Panc1 (cell line): ENCODE measurements around the gene FZR1. TPM values are rescaled to one million over a fixed set of nuclear protein-coding genes. Genes with fewer than 3 reads are reported as not detected.
A peak's percentile ranks its signal among the peaks of the same experiment; 100 is the strongest.

ENCODE experiments used
- ATAC-seq: fragments of 200-7000 bp; cut with Tn5 transposase; 2 replicates; pipeline ENCODE4 v1.9.1; 2020; ENCODE audit warnings: mild to moderate bottlenecking, moderate library complexity
- BruUV-seq: library from RNA; stranded (reverse); fragments of 400-500 nt; replicated peaks from 2 replicates; lab custom pipeline; 2021; lab: Mats Ljungman, UMichigan
- CTCF ChIA-PET: fragments of 300-600 bp; sonication (Branson Sonifier 250); formaldehyde crosslinking; loops from one replicate; lab custom pipeline; 2022; ENCODE audit warnings: antibody characterized with exemption; lab: Charles Lee
- POLR2A ChIA-PET: fragments of 300-600 bp; sonication (Branson Sonifier 250); formaldehyde crosslinking; loops from one replicate; lab custom pipeline; 2022; ENCODE audit warnings: antibody characterized with exemption; lab: Charles Lee
- DNase-seq: peaks from one replicate; pipeline ENCODE4 v3.0.0-alpha.2; 2010; ENCODE audit warnings: low read depth, low spot score
- H3K27ac ChIP-seq: 2 replicates; pipeline ENCODE4 v1.5.1; 2011; ENCODE audit warnings: mild to moderate bottlenecking, low read length, inconsistent platforms
- H3K27me3 ChIP-seq: fragments of 200-500 bp; sonication (Bioruptor generic); 2 replicates; pipeline ENCODE4 v1.6.0; 2014; ENCODE audit warnings: low read length, inconsistent platforms; ENCODE audit not compliant: control insufficient read depth, insufficient read depth
- H3K36me3 ChIP-seq: fragments of 200-500 bp; sonication (Bioruptor generic); 2 replicates; pipeline ENCODE4 v1.5.1; 2014; ENCODE audit warnings: inconsistent platforms, mild to moderate bottlenecking, low read length, moderate library complexity; ENCODE audit not compliant: control insufficient read depth, insufficient read depth
- H3K4me1 ChIP-seq: 2 replicates; pipeline ENCODE4 v1.5.1; 2011; ENCODE audit warnings: inconsistent platforms, mild to moderate bottlenecking, low read length, moderate library complexity; ENCODE audit not compliant: control insufficient read depth, insufficient read depth
- H3K4me3 ChIP-seq, 2 experiments: 2 replicates each; pipeline ENCODE4 v1.5.1; 2011 to 2012; ENCODE audit warnings: low read depth in 2 of 2, low read length in 2 of 2, mild to moderate bottlenecking in 2 of 2, inconsistent platforms in 1 of 2, moderate library complexity in 1 of 2
- H3K9me3 ChIP-seq: fragments of 200-500 bp; sonication (Bioruptor generic); 2 replicates; pipeline ENCODE4 v1.5.1; 2014; ENCODE audit warnings: low read depth, mild to moderate bottlenecking, inconsistent platforms, low read length, moderate library complexity; ENCODE audit not compliant: control insufficient read depth, insufficient read depth
- POLR2AphosphoS5 ChIP-seq: IDR thresholded peaks from 2 replicates; pipeline ENCODE4 v1.6.1; 2012; ENCODE audit warnings: mild to moderate bottlenecking, low read depth, low read length, moderate library complexity
- SIN3A ChIP-seq: IDR thresholded peaks from 2 replicates; pipeline ENCODE4 v1.6.1; 2012; ENCODE audit warnings: low read depth, mild to moderate bottlenecking, low read length, moderate library complexity, borderline replicate concordance; ENCODE audit not compliant: insufficient read depth
- TCF7L2 ChIP-seq: IDR thresholded peaks from 2 replicates; pipeline ENCODE4 v1.6.1; 2011; ENCODE audit warnings: mild to moderate bottlenecking, low read depth, low read length, inconsistent platforms
- in situ Hi-C: cut with HindIII; loops from 2 replicates; pipeline ENCODE4 v1.10.0; 2016; ENCODE audit warnings: low sequenced_read_pairs, low pct_unique_long_range_greater_than_20kb
- intact Hi-C: fragments of 100-400 bp; cut with micrococcal nuclease; formaldehyde crosslinking; loops from one replicate; pipeline ENCODE4 v1.10.0; 2022; ENCODE audit not compliant: unreplicated experiment
- total RNA-seq: library from RNA; stranded (reverse); gene quantifications from one replicate; pipeline ENCODE4 v1.2.1, GENCODE V29; 2021; ENCODE audit not compliant: unreplicated experiment
- TF ChIP-seq, protein P1 (sequence below): fragments of 450-650 bp; IDR thresholded peaks from 2 replicates; pipeline ENCODE4 v1.5.1; 2017; ENCODE audit warnings: mild to moderate bottlenecking
- TF ChIP-seq, protein P2 (sequence below), 2 experiments: IDR thresholded peaks; 2 replicates each; pipeline ENCODE4 v1.6.1; 2011 to 2012; ENCODE audit warnings: low read depth in 2 of 2, control low read depth in 1 of 2, low read length in 1 of 2, mild to moderate bottlenecking in 1 of 2, moderate library complexity in 1 of 2; ENCODE audit not compliant: insufficient read depth in 1 of 2

The FZR1 gene
- total RNA-seq, 1 experiment from 2014 or later, result 48.7 TPM

DNA sequence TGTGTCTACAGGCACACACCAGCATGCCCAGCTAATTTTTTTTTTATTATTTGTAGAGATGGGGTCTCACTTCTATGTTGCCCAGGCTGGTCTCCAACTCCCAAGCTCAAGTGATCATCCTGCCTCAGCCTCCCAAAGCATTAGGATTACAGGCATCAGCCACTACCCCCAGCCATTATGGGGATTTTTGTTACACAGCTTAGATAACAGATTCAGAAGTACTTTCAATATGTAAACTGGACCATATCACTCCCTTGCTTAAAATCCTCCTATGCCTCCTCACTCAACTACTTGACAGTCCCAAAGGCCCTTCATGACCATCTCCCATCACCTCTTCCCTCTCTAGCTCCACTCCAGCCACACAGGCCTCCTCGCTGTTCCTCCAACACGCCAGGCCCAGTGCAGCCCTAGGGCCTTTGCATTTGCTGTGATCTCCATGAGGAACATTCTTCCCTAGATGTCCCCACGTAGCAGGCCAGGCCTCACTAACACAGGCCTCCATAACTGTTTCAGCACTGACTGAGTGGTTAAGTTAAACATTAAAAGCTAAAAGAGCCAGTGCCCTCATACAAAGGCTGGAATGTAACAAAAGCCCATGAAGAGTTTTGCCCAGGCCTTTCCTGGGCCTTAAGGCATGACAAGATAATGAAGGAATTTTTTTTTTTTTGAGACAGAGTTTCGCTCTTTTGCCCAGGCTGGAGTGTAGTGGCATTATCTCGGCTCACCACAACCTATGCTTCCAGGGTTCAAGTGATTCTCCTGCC lies 8.2 kb upstream of the FZR1 start:
- no TSS peak for BruUV-seq
- Histone ChIP-seq H3K4me3 (no peak overlapping the region), H3K9me3 (no peaks in the 10 kb centered on the region), H3K4me1 (no peaks in the 10 kb centered on the region), H3K27me3 (no peaks in the 10 kb centered on the region), H3K27ac (no peak overlapping the region), H3K36me3 (no peaks in the 10 kb centered on the region)
- TF ChIP-seq SIN3A (no peak), POLR2AphosphoS5 (no peak), TCF7L2 (no peak)
- TF ChIP-seq, protein P1, sequence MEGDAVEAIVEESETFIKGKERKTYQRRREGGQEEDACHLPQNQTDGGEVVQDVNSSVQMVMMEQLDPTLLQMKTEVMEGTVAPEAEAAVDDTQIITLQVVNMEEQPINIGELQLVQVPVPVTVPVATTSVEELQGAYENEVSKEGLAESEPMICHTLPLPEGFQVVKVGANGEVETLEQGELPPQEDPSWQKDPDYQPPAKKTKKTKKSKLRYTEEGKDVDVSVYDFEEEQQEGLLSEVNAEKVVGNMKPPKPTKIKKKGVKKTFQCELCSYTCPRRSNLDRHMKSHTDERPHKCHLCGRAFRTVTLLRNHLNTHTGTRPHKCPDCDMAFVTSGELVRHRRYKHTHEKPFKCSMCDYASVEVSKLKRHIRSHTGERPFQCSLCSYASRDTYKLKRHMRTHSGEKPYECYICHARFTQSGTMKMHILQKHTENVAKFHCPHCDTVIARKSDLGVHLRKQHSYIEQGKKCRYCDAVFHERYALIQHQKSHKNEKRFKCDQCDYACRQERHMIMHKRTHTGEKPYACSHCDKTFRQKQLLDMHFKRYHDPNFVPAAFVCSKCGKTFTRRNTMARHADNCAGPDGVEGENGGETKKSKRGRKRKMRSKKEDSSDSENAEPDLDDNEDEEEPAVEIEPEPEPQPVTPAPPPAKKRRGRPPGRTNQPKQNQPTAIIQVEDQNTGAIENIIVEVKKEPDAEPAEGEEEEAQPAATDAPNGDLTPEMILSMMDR, result no peak
- TF ChIP-seq, protein P2, sequence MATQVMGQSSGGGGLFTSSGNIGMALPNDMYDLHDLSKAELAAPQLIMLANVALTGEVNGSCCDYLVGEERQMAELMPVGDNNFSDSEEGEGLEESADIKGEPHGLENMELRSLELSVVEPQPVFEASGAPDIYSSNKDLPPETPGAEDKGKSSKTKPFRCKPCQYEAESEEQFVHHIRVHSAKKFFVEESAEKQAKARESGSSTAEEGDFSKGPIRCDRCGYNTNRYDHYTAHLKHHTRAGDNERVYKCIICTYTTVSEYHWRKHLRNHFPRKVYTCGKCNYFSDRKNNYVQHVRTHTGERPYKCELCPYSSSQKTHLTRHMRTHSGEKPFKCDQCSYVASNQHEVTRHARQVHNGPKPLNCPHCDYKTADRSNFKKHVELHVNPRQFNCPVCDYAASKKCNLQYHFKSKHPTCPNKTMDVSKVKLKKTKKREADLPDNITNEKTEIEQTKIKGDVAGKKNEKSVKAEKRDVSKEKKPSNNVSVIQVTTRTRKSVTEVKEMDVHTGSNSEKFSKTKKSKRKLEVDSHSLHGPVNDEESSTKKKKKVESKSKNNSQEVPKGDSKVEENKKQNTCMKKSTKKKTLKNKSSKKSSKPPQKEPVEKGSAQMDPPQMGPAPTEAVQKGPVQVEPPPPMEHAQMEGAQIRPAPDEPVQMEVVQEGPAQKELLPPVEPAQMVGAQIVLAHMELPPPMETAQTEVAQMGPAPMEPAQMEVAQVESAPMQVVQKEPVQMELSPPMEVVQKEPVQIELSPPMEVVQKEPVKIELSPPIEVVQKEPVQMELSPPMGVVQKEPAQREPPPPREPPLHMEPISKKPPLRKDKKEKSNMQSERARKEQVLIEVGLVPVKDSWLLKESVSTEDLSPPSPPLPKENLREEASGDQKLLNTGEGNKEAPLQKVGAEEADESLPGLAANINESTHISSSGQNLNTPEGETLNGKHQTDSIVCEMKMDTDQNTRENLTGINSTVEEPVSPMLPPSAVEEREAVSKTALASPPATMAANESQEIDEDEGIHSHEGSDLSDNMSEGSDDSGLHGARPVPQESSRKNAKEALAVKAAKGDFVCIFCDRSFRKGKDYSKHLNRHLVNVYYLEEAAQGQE (IDR thresholded peaks at IDR 0.05; ENCODE audit: insufficient read depth in 1 of 2, low read depth in 2 of 2, low read length in 1 of 2), result no peak
- no peak for DNase-seq
- CTCF ChIA-PET, result no interaction called here
- in situ Hi-C loops, result no loop called here
- intact Hi-C loops, result no loop called here
- no peak for ATAC-seq
- POLR2A ChIA-PET, result interaction anchor here (0.7 kb wide), 1 partner anchor 96 kb away, joined by 5 read pairs; no protein-coding TSS in a partner anchor

DNA sequence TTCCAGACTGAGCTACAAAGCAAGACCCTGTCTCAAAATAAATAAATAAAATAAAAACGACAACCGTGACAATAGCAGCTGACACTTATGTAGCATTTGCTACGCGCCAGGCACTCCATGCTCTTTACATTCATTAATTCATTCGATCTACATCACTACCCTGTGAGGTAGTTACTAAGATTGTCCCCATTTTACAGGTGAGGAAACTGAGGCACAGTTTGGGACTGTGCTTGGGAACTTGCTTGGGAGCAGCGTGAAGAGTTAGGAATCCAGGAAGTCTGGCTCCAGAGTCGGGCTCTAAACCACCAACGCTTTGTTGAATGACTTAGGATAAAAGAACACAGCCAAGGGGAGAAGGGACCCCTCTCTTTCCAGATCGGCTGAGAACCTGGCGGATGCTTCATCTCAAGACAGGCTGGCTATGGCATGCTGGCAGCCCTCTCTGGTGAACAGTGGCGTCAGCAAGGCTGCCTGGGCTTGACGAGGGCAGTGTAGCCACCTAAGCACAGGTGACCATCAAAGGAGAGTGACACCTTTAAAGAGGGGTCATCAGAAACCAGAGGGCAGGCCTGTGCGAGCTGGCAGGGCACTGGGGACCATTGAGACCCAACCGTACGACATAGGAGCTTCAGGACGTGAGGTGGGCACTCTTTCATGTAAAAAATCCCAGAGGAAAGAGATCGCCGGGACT lies 6.2 kb upstream of the FZR1 start:
- BruUV-seq, result no TSS peak
- Histone ChIP-seq H3K9me3 (no peaks in the 10 kb centered on the region), H3K36me3 (no peaks in the 10 kb centered on the region), H3K27ac (peak overlapping the region; percentile 97), H3K27me3 (no peaks in the 10 kb centered on the region), H3K4me3 (peak overlapping the region; percentile 94 to 95), H3K4me1 (no peaks in the 10 kb centered on the region)
- DNase-seq (no peak), ATAC-seq (peak; percentile 36)
- ChIA-PET CTCF (no interaction called here), POLR2A (interaction anchor here (0.6 to 0.7 kb wide), 2 partner anchors 19 to 550 kb away, joined by 10 to 18 read pairs; no protein-coding TSS in a partner anchor)
- intact Hi-C loops, result no loop called here
- TF ChIP-seq, protein P1, result no peak
- TF ChIP-seq TCF7L2, result no peak
- no peak for TF ChIP-seq SIN3A
- no peak for TF ChIP-seq POLR2AphosphoS5
- TF ChIP-seq, protein P2 (IDR thresholded peaks at IDR 0.05; ENCODE audit: insufficient read depth in 1 of 2, low read depth in 2 of 2, low read length in 1 of 2), result no peak
- in situ Hi-C loops, result no loop called here
